OCI-LY7 (cell line): ENCODE data around the gene FOXA1. TPM values are rescaled to one million over a fixed set of nuclear protein-coding genes. Genes with fewer than 3 reads are reported as not detected.

Experiments
- BruUV-seq: library from RNA; stranded (reverse); fragments of 400-500 nt; replicated peaks from 2 replicates; lab custom pipeline; 2021; lab: Mats Ljungman, UMichigan
- CTCF ChIA-PET: fragments of 300-600 bp; sonication (Branson Sonifier 250); formaldehyde crosslinking; loops from one replicate; lab custom pipeline; 2022; ENCODE audit warnings: antibody characterized with exemption; ENCODE audit not compliant: unreplicated experiment; lab: Charles Lee
- POLR2A ChIA-PET: fragments of 300-600 bp; sonication (Branson Sonifier 250); formaldehyde crosslinking; loops from one replicate; lab custom pipeline; 2022; ENCODE audit warnings: antibody characterized with exemption; lab: Charles Lee
- DNase-seq: peaks from one replicate; pipeline ENCODE4 v3.0.0-alpha.2; 2015; ENCODE audit warnings: low spot score
- H2AFZ ChIP-seq: fragments of 200-600 bp; sonication (generic), shearing (Covaris generic); 2 replicates; pipeline ENCODE4 v1.6.1; 2014; ENCODE audit warnings: mild to moderate bottlenecking, antibody characterized with exemption, low read length, moderate library complexity
- H3K27ac ChIP-seq: fragments of 200-600 bp; sonication (generic); 2 replicates; pipeline ENCODE4 v1.5.1; 2014; ENCODE audit warnings: mixed run types, low read depth, mild to moderate bottlenecking, moderate library complexity, low read length, inconsistent platforms; ENCODE audit not compliant: poor library complexity, severe bottlenecking
- H3K36me3 ChIP-seq: fragments of 200-600 bp; sonication (generic); 2 replicates; pipeline ENCODE4 v1.6.1; 2014; ENCODE audit warnings: mild to moderate bottlenecking, antibody characterized with exemption, low read length, moderate library complexity, mixed read lengths; ENCODE audit not compliant: insufficient read depth
- H3K4me1 ChIP-seq: fragments of 200-600 bp; sonication (generic); 2 replicates; pipeline ENCODE4 v1.5.1; 2014; ENCODE audit warnings: mild to moderate bottlenecking, low read length; ENCODE audit not compliant: insufficient read depth, poor library complexity, severe bottlenecking
- H3K4me2 ChIP-seq: fragments of 200-600 bp; sonication (generic); 2 replicates; pipeline ENCODE4 v1.6.1; 2014; ENCODE audit warnings: mild to moderate bottlenecking, low read length
- H3K4me3 ChIP-seq: fragments of 200-600 bp; sonication (generic); 2 replicates; pipeline ENCODE4 v1.5.1; 2014; ENCODE audit warnings: mild to moderate bottlenecking, low read depth, low read length; ENCODE audit not compliant: poor library complexity, severe bottlenecking
- H3K79me2 ChIP-seq: fragments of 200-600 bp; sonication (generic); 2 replicates; pipeline ENCODE4 v1.6.1; 2016; ENCODE audit warnings: low read depth, mild to moderate bottlenecking, low read length, moderate library complexity, mixed read lengths; ENCODE audit not compliant: insufficient read depth
- H3K9me2 ChIP-seq: fragments of 200-600 bp; sonication (generic); 2 replicates; pipeline ENCODE4 v1.6.1; 2016; ENCODE audit warnings: mild to moderate bottlenecking, low read length, mixed read lengths; ENCODE audit not compliant: insufficient read depth
- H3K9me3 ChIP-seq: fragments of 200-600 bp; sonication (generic); 2 replicates; pipeline ENCODE4 v1.6.1; 2014; ENCODE audit warnings: mild to moderate bottlenecking, mixed run types, low read length, mixed read lengths
- H4K20me1 ChIP-seq: fragments of 200-600 bp; sonication (generic); 2 replicates; pipeline ENCODE4 v1.6.1; 2014; ENCODE audit warnings: mild to moderate bottlenecking, antibody characterized with exemption, low read length, moderate library complexity, mixed read lengths; ENCODE audit not compliant: insufficient read depth
- EZH2phosphoT487 ChIP-seq: fragments of 200-600 bp; sonication (generic); IDR thresholded peaks from 2 replicates; pipeline ENCODE4 v1.6.1; 2018; ENCODE audit warnings: low read depth, borderline replicate concordance, mild to moderate bottlenecking, mixed run types, antibody characterized with exemption, low read length, moderate library complexity, mixed read lengths
- intact Hi-C: fragments of 100-400 bp; cut with micrococcal nuclease; formaldehyde crosslinking; loops from one replicate; pipeline ENCODE4 v1.10.0; 2022; ENCODE audit not compliant: unreplicated experiment
- total RNA-seq, 2 experiments: library from RNA; depleted of rRNA in 1 of 2; stranded (reverse); fragments of >200 nt in 1 of 2; shearing (Covaris generic) in 1 of 2; gene quantifications; 2 replicates each; pipeline ENCODE4 v1.2.3, GENCODE V29; 2014 to 2022
- TF ChIP-seq, protein P1 (sequence below): fragments of 200-600 bp; sonication (generic); conservative IDR thresholded peaks from 2 replicates; pipeline ENCODE4 v1.5.1; 2014; ENCODE audit warnings: mild to moderate bottlenecking, antibody characterized with exemption, low read length, moderate library complexity, mixed read lengths

Gene FOXA1
- total RNA-seq, 2 experiments from 2014 or later = not detected

DNA sequence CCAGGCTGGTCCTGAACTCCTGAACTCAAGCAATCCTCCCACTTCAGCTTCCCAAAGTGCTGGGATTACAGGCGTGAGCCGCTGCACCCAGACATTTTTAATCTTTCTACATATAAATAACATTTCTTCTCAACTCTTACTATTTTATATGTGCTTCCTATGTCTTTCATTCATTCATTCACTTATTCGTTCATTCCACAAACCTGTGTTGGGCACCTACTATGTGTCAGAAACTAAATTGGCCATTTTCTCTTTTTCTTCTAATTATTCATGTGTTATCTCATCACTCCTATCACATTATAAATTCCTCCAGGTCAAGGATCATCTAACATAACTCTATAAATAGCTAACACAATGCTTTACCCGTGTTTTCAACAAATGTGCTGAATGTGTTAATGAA, 23.7 kb downstream of the FOXA1 start:
- CTCF ChIA-PET = no interaction called here
- H4K20me1 ChIP-seq = no peaks in the 10 kb centered on the region
- TF ChIP-seq, protein P1, sequence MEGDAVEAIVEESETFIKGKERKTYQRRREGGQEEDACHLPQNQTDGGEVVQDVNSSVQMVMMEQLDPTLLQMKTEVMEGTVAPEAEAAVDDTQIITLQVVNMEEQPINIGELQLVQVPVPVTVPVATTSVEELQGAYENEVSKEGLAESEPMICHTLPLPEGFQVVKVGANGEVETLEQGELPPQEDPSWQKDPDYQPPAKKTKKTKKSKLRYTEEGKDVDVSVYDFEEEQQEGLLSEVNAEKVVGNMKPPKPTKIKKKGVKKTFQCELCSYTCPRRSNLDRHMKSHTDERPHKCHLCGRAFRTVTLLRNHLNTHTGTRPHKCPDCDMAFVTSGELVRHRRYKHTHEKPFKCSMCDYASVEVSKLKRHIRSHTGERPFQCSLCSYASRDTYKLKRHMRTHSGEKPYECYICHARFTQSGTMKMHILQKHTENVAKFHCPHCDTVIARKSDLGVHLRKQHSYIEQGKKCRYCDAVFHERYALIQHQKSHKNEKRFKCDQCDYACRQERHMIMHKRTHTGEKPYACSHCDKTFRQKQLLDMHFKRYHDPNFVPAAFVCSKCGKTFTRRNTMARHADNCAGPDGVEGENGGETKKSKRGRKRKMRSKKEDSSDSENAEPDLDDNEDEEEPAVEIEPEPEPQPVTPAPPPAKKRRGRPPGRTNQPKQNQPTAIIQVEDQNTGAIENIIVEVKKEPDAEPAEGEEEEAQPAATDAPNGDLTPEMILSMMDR = no peak
- TF ChIP-seq EZH2phosphoT487 = no peak
- intact Hi-C loops = no loop called here
- no TSS peak for BruUV-seq
- H3K9me2 ChIP-seq = no peaks in the 10 kb centered on the region
- no peak for DNase-seq
- no peaks in the 10 kb centered on the region for H3K79me2 ChIP-seq
- H3K4me3 ChIP-seq = no peak overlapping the region
- no peaks in the 10 kb centered on the region for H3K36me3 ChIP-seq
- H3K27ac ChIP-seq = no peak overlapping the region
- POLR2A ChIA-PET = interaction anchor here (0.7 kb wide), 1 partner anchor 9 kb away, joined by 3 read pairs; no protein-coding TSS in a partner anchor
- H3K9me3 ChIP-seq = no peaks in the 10 kb centered on the region
- H3K4me1 ChIP-seq = no peaks in the 10 kb centered on the region
- H2AFZ ChIP-seq = no peak overlapping the region
- H3K4me2 ChIP-seq = no peak overlapping the region

DNA sequence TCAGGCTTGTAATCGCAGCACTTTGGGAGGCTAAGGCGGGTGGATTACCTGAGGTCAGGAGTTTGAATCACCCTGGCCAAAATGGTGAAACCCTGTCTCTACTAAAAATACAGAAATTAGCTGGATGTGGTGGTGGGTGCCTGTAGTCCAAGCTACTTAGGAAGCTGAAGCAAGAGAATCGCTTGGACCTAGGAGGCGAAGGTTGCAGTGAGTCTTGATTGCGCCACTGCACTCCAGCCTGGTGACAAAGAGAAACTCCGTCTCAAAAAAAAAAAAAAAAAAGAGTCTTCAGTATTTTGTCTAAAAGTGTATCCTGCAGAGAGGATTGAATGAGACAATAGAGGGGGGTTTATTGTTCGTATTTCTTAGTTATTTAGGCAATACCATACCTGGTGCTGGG, 25.3 kb downstream of the FOXA1 start:
- no peak overlapping the region for H3K27ac ChIP-seq
- no peaks in the 10 kb centered on the region for H3K9me2 ChIP-seq
- no peak overlapping the region for H3K4me2 ChIP-seq
- no peak overlapping the region for H3K4me3 ChIP-seq
- no peaks in the 10 kb centered on the region for H4K20me1 ChIP-seq
- ChIA-PET CTCF (no interaction called here), POLR2A (interaction anchor here (0.6 kb wide), 1 partner anchor 150 kb away, joined by 3 read pairs; no protein-coding TSS in a partner anchor)
- no peaks in the 10 kb centered on the region for H3K36me3 ChIP-seq
- H3K4me1 ChIP-seq = no peaks in the 10 kb centered on the region
- no peaks in the 10 kb centered on the region for H3K79me2 ChIP-seq
- no peaks in the 10 kb centered on the region for H3K9me3 ChIP-seq
- intact Hi-C loops = no loop called here
- H2AFZ ChIP-seq = no peak overlapping the region
- no peak for DNase-seq
- BruUV-seq = no TSS peak
- TF ChIP-seq, protein P1 = no peak
- no peak for TF ChIP-seq EZH2phosphoT487

DNA sequence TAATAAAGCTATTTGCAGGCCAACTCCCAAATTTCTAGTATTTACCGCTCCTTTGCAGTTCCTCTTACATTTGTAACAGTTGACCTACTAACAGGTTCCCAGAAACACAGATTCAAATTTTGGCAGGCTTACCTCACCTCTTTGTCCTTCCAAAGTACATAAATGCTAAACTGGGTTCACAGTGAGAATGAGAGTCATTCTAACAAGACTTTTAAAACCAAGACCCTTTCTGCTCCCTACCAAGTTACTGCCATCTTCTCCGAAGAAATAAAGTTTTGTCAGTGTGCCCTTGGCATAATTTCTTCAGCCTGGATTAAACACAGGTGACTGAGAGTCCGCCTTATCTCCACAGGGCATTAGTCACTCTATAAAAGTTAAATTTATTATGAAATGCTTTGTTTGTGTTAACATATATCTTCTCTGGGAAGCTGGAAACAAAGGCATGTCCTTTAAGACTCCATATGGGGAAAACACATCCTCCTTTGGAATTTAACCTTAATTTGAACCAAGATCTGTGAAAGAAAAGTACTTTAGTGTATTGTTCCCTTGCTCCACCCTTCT, 28.2 kb downstream of the FOXA1 start:
- TF ChIP-seq, protein P1 = no peak
- TF ChIP-seq EZH2phosphoT487 = no peak
- H3K4me2 ChIP-seq = no peak overlapping the region
- H3K4me3 ChIP-seq = no peak overlapping the region
- H3K9me3 ChIP-seq = no peaks in the 10 kb centered on the region
- no peaks in the 10 kb centered on the region for H3K36me3 ChIP-seq
- intact Hi-C loops = no loop called here
- no peaks in the 10 kb centered on the region for H3K4me1 ChIP-seq
- CTCF ChIA-PET = no interaction called here
- H3K27ac ChIP-seq = no peak overlapping the region
- no peaks in the 10 kb centered on the region for H3K9me2 ChIP-seq
- H2AFZ ChIP-seq = no peak overlapping the region
- no peak for DNase-seq
- POLR2A ChIA-PET = no interaction called here
- no peaks in the 10 kb centered on the region for H3K79me2 ChIP-seq
- H4K20me1 ChIP-seq = no peaks in the 10 kb centered on the region
- BruUV-seq = no TSS peak
